GM12878 (cell line): Measurements from ENCODE around the gene FCER2. TPM values are rescaled to one million over a fixed set of nuclear protein-coding genes. Genes with fewer than 3 reads are reported as not detected.

Experiments
- ATAC-seq: fragments of 200-7000 bp; cut with Tn5 transposase; 3 replicates; pipeline ENCODE4 v1.9.1; 2020; ENCODE audit warnings: mild to moderate bottlenecking, moderate library complexity
- BruUV-seq: library from RNA; stranded (reverse); fragments of 400-500 nt; replicated peaks from 2 replicates; lab custom pipeline; 2021; lab: Mats Ljungman, UMichigan
- CTCF ChIA-PET: fragments of 300-600 bp; sonication (Branson Sonifier 250); formaldehyde crosslinking; extraction: SDS; loops from one replicate; lab custom pipeline; 2021; ENCODE audit warnings: inconsistent platforms; lab: Yijun Ruan, JAX
- POLR2A ChIA-PET: fragments of 350-600 bp; formaldehyde crosslinking; extraction: SDS; loops from one replicate; lab custom pipeline; 2021; ENCODE audit warnings: inconsistent platforms; lab: Charles Lee
- RAD21 ChIA-PET: fragments of 300-600 bp; sonication (Branson Sonifier 250); formaldehyde crosslinking; loops from one replicate; lab custom pipeline; 2023; ENCODE audit warnings: antibody characterized with exemption; ENCODE audit not compliant: unreplicated experiment; lab: Charles Lee
- SMC1A ChIA-PET: fragments of 300-600 bp; sonication (Branson Sonifier 250); formaldehyde crosslinking; loops from one replicate; lab custom pipeline; 2023; ENCODE audit not compliant: unreplicated experiment, uncharacterized antibody; lab: Charles Lee
- DNase-seq: peaks from one replicate; pipeline ENCODE4 v3.0.0-alpha.2; 2011; ENCODE audit warnings: low read depth, low spot score
- FAIRE-seq: peaks from 3 replicates; lab custom pipeline; 2011; peaks lifted over from hg19 to GRCh38; lab: Jason Lieb, UNC
- H2AFZ ChIP-seq: 2 replicates; pipeline ENCODE4 v1.6.0; 2011; ENCODE audit warnings: low read depth, low read length, control low read depth; ENCODE audit not compliant: control insufficient read depth
- H3K27ac ChIP-seq: 2 replicates; pipeline ENCODE4 v1.5.1; 2011; ENCODE audit warnings: control low read depth; ENCODE audit not compliant: control insufficient read depth, insufficient read depth
- H3K27me3 ChIP-seq, 2 experiments: replicated peaks in 1 of 2; 2 replicates each; pipeline versions ENCODE4 v1.6.0 to v1.6.1; 2011; ENCODE audit warnings: low read length in 1 of 2; ENCODE audit not compliant: control insufficient read depth in 2 of 2, insufficient read depth in 2 of 2
- H3K36me3 ChIP-seq, 2 experiments: 2 replicates each; pipeline ENCODE4 v1.5.1; 2011; ENCODE audit warnings: low read length in 1 of 2; ENCODE audit not compliant: control insufficient read depth in 2 of 2, insufficient read depth in 2 of 2
- H3K4me1 ChIP-seq: 2 replicates; pipeline ENCODE4 v1.6.1; 2011; ENCODE audit warnings: mild to moderate bottlenecking, low read length, moderate library complexity, mixed read lengths; ENCODE audit not compliant: control insufficient read depth, insufficient read depth
- H3K4me2 ChIP-seq: 2 replicates; pipeline ENCODE4 v1.6.0; 2011; ENCODE audit warnings: control low read depth; ENCODE audit not compliant: control insufficient read depth, insufficient read depth
- H3K4me3 ChIP-seq: fragments of 200-600 bp; sonication (generic); 2 replicates; pipeline ENCODE4 v1.5.1; 2016
- H3K79me2 ChIP-seq: 2 replicates; pipeline ENCODE4 v1.6.0; 2011; ENCODE audit warnings: low read length; ENCODE audit not compliant: control insufficient read depth, insufficient read depth
- H3K9ac ChIP-seq: 2 replicates; pipeline ENCODE4 v1.8.0; 2011; ENCODE audit warnings: low read length, control low read depth, mixed read lengths; ENCODE audit not compliant: control insufficient read depth, insufficient read depth
- H3K9me3 ChIP-seq: replicated peaks from 3 replicates; pipeline ENCODE4 v1.5.1; 2011; ENCODE audit warnings: mild to moderate bottlenecking, low read length; ENCODE audit not compliant: control insufficient read depth, insufficient read depth
- H4K20me1 ChIP-seq: 2 replicates; pipeline ENCODE4 v1.6.0; 2011; ENCODE audit not compliant: control insufficient read depth, insufficient read depth
- ATF3 ChIP-seq: IDR thresholded peaks from 2 replicates; pipeline ENCODE4 v1.6.1; 2011; ENCODE audit warnings: low read depth, mild to moderate bottlenecking, low read length, moderate library complexity, borderline replicate concordance; ENCODE audit errors: extremely low read depth
- BRCA1 ChIP-seq: IDR thresholded peaks from 2 replicates; pipeline ENCODE4 v1.6.1; 2011; ENCODE audit warnings: low read depth, low read length, improper control_type of control experiment
- GATAD2B ChIP-seq: fragments of 450-650 bp; conservative IDR thresholded peaks from 2 replicates; pipeline ENCODE4 v1.6.1; 2017; ENCODE audit warnings: low read depth, mild to moderate bottlenecking, moderate library complexity
- IRF4 ChIP-seq: IDR thresholded peaks from 2 replicates; pipeline ENCODE4 v1.6.1; 2011; ENCODE audit warnings: low read depth, low read length
- POLR2A ChIP-seq: IDR thresholded peaks from 2 replicates; pipeline ENCODE4 v1.6.1; 2011; ENCODE audit warnings: low read depth, mild to moderate bottlenecking, low read length
- TCF3 ChIP-seq: IDR thresholded peaks from 2 replicates; pipeline ENCODE4 v1.6.1; 2012; ENCODE audit warnings: low read depth, mild to moderate bottlenecking, low read length, borderline replicate concordance; ENCODE audit not compliant: insufficient read depth
- YY1 ChIP-seq: IDR thresholded peaks from 2 replicates; pipeline ENCODE4 v1.6.1; 2011; ENCODE audit warnings: low read depth, mild to moderate bottlenecking, low read length
- ZSCAN29 ChIP-seq: fragments of 450-650 bp; IDR thresholded peaks from 2 replicates; pipeline ENCODE4 v1.6.1; 2017; ENCODE audit warnings: mild to moderate bottlenecking, moderate library complexity
- WGBS: methylation state at CpG from one replicate; pipeline ENCODE4 v1.1.6; 2016; ENCODE audit warnings: low lambda C conversion rate; ENCODE audit not compliant: insufficient replicate concordance, insufficient coverage; ENCODE audit errors: missing lambda C conversion rate; 5-methylcytosine and 5-hydroxymethylcytosine counted together
- in situ Hi-C: fragments of 300-500 bp; cut with MboI; formaldehyde crosslinking; loops from 9 replicates; pipeline ENCODE4 v1.14.3; 2018; ENCODE audit warnings: mixed read lengths
- intact Hi-C: fragments of 100-400 bp; cut with micrococcal nuclease; formaldehyde crosslinking; loops from one replicate; pipeline ENCODE4 v1.14.2; 2022; ENCODE audit not compliant: unreplicated experiment
- polyA plus RNA-seq, 11 experiments: library from polyadenylated mRNA; depleted of rRNA in 4 of 11; unstranded in 6 of 11; stranded (reverse) in 5 of 11; fragments of >200 nt; fragmentation: Nextera tagmentation in 4 of 11; fragmentation: Illumina TruSeq in 1 of 11; extraction: Ambion mirVana in 4 of 11; extraction: Trizol in 1 of 11; gene quantifications; 1 replicate in 1 of 11; 2 replicates in 10 of 11; pipeline versions ENCODE4 v1.2.1 to v1.2.3, GENCODE V29; 2011 to 2016; ENCODE audit warnings: inconsistent platforms in 2 of 11, missing spikeins in 2 of 11, low read depth in 1 of 11
- total RNA-seq, 4 experiments: library from RNA; depleted of rRNA in 3 of 4; stranded (reverse); fragments of >200 nt in 3 of 4; fragmentation: Illumina TruSeq in 1 of 4; extraction: Trizol in 1 of 4; gene quantifications; 2 replicates each; pipeline versions ENCODE4 v1.2.1 to v1.2.3, GENCODE V29; 2013 to 2021
- TF ChIP-seq, protein P1 (sequence below): IDR thresholded peaks from 2 replicates; pipeline ENCODE4 v1.6.1; 2011; ENCODE audit warnings: borderline replicate concordance, low read depth, mild to moderate bottlenecking, moderate library complexity, low read length; ENCODE audit not compliant: insufficient read depth, poor library complexity, severe bottlenecking
- TF ChIP-seq, protein P2 (sequence below): IDR thresholded peaks from 2 replicates; pipeline ENCODE4 v1.6.1; 2011; ENCODE audit warnings: mild to moderate bottlenecking, low read depth, low read length, moderate library complexity; ENCODE audit not compliant: insufficient replicate concordance

Gene FCER2
- total and polyA plus RNA-seq, 10 of the 15 experiments (the other 5 are each of a cell fraction or from before 2014, with no cell fraction given) = 44.0 to 424 (median 241) TPM

DNA sequence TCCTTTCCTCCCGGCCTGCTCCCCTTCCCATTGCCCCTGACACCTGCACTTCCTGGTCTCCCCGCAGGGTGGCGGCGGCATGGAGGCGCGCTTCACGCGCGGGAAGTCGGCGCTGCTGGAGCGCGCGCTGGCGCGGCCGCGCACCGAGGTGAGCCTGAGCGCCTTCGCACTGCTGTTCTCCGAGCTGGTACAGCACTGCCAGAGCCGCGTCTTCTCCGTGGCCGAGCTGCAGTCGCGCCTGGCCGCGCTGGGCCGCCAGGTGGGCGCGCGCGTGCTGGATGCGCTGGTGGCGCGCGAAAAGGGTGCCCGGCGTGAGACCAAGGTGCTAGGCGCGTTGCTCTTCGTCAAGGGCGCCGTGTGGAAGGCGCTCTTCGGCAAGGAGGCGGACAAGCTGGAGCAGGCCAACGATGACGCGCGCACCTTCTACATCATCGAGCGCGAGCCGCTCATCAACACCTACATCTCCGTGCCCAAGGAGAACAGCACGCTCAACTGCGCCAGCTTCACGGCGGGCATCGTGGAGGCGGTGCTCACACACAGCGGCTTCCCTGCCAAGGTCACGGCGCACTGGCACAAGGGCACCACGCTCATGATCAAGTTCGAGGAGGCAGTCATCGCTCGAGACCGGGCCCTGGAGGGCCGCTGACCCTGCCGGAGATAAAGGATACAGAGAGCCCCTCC, 19.6 kb downstream of the FCER2 start:
- intact Hi-C loops (loop anchor here (10.0 kb wide), 1 partner anchor 222 kb away; the partner anchor contains the start of gene MAP2K7), in situ Hi-C loops (loop anchor here (5.0 kb wide), 1 partner anchor 115 kb away; no protein-coding TSS in a partner anchor)
- no peak for FAIRE-seq
- H3K79me2 ChIP-seq = peaks cover 23% of the 10 kb centered on the region
- H4K20me1 ChIP-seq = no peaks in the 10 kb centered on the region
- no peak for DNase-seq
- no peaks in the 10 kb centered on the region for H3K9me3 ChIP-seq
- no peak overlapping the region for H2AFZ ChIP-seq
- WGBS = 97% methylated on average over 71 of the region's 74 CpGs
- no peak for TF ChIP-seq BRCA1
- peak; percentile 19; the same call in 1 of the 2 replicates for TF ChIP-seq POLR2A
- TF ChIP-seq YY1 = no peak
- no peak for TF ChIP-seq IRF4
- no peak for TF ChIP-seq ZSCAN29
- 0 out of 2 replicates have a peak, but pooled peaks have one; percentile 4 for TF ChIP-seq GATAD2B
- no peak for TF ChIP-seq ATF3
- TF ChIP-seq TCF3 = 0 out of 2 replicates have a peak, but pooled peaks have one; percentile 28
- TF ChIP-seq, protein P1, sequence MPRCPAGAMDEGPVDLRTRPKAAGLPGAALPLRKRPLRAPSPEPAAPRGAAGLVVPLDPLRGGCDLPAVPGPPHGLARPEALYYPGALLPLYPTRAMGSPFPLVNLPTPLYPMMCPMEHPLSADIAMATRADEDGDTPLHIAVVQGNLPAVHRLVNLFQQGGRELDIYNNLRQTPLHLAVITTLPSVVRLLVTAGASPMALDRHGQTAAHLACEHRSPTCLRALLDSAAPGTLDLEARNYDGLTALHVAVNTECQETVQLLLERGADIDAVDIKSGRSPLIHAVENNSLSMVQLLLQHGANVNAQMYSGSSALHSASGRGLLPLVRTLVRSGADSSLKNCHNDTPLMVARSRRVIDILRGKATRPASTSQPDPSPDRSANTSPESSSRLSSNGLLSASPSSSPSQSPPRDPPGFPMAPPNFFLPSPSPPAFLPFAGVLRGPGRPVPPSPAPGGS = peak; percentile 42
- TF ChIP-seq, protein P2, sequence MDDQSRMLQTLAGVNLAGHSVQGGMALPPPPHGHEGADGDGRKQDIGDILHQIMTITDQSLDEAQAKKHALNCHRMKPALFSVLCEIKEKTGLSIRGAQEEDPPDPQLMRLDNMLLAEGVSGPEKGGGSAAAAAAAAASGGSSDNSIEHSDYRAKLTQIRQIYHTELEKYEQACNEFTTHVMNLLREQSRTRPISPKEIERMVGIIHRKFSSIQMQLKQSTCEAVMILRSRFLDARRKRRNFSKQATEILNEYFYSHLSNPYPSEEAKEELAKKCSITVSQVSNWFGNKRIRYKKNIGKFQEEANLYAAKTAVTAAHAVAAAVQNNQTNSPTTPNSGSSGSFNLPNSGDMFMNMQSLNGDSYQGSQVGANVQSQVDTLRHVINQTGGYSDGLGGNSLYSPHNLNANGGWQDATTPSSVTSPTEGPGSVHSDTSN = no peak
- TSS peak; percentile 88 for BruUV-seq
- no peaks in the 10 kb centered on the region for H3K27me3 ChIP-seq
- no peak for ATAC-seq
- ChIA-PET CTCF (interaction anchor here (0.6 to 2.5 kb wide), 2 partner anchors 66 to 115 kb away, joined by 3 to 31 read pairs; no protein-coding TSS in a partner anchor), RAD21 (no interaction called here), POLR2A (interaction anchor here (1.3 to 1.9 kb wide), 2 partner anchors 17 to 295 kb away, joined by 3 to 10 read pairs; no protein-coding TSS in a partner anchor), SMC1A (interaction anchor here (2.2 to 2.9 kb wide), 2 partner anchors 17 to 117 kb away, joined by 14 to 26 read pairs; partner anchors contain the start of gene FCER2)
- H3K4me3 ChIP-seq = peak overlapping the region; percentile 85
- 0 out of 2 replicates have a peak overlapping the region, but pooled peaks have one; percentile 6 for H3K27ac ChIP-seq
- H3K36me3 ChIP-seq = peaks cover 4 to 6% of the 10 kb centered on the region in 2 experiments; a peak in 3 of 4 replicates
- H3K4me1 ChIP-seq = peaks cover 27% of the 10 kb centered on the region
- H3K9ac ChIP-seq = no peak overlapping the region; the same call in 1 of the 2 replicates
- H3K4me2 ChIP-seq = peak overlapping the region; percentile 88
